ENCODE measurements around the gene HLA-F.

Gene HLA-F

DNA sequence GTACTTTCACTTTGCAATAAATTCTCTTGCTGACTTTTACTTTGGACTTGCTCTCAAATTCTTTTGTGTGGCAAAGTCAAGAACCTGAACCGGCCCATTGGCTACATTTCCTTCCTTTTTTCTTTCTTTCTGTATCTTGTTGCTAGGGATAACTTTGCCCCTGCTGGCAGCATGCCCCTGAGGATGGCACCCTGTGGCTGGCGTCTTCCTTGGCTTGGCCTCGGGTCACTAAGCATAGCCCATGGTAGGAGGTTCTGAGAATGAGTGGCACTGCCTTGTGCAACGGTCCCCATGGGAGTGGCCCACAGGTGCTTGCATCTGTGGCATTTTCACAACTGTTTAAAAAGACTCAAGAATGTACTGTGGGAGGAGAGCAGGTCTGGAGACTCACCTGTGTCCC is 14.0 kb upstream of the HLA-F start:
- TF ChIP-seq, protein P1, sequence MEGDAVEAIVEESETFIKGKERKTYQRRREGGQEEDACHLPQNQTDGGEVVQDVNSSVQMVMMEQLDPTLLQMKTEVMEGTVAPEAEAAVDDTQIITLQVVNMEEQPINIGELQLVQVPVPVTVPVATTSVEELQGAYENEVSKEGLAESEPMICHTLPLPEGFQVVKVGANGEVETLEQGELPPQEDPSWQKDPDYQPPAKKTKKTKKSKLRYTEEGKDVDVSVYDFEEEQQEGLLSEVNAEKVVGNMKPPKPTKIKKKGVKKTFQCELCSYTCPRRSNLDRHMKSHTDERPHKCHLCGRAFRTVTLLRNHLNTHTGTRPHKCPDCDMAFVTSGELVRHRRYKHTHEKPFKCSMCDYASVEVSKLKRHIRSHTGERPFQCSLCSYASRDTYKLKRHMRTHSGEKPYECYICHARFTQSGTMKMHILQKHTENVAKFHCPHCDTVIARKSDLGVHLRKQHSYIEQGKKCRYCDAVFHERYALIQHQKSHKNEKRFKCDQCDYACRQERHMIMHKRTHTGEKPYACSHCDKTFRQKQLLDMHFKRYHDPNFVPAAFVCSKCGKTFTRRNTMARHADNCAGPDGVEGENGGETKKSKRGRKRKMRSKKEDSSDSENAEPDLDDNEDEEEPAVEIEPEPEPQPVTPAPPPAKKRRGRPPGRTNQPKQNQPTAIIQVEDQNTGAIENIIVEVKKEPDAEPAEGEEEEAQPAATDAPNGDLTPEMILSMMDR (IDR thresholded peaks at IDR 0.05; ENCODE audit: borderline replicate concordance, extremely low read depth, low read length, poor library complexity, severe bottlenecking): no peak
- no peak for TF ChIP-seq EZH2 (IDR thresholded peaks at IDR 0.05; ENCODE audit: borderline replicate concordance, low read depth, low read length, severe bottlenecking)

GRCh38 chr6:29710281-29710941 is 12.8 kb upstream of the HLA-F start:
- Histone ChIP-seq H3K4me2 (ENCODE audit: insufficient read depth, low read length) (peak overlapping the region; percentile 61), H4K20me1 (ENCODE audit: insufficient read depth, low read length) (0 out of 2 replicates have a peak, but pooled peaks cover 4% of the 10 kb centered on the region), H3K79me2 (ENCODE audit: insufficient read depth, low read length) (no peaks in the 10 kb centered on the region), H3K4me1 (ENCODE audit: insufficient read depth, low read length) (peaks cover 31% of the 10 kb centered on the region), H3K36me3 (ENCODE audit: insufficient read depth, low read length) (no peaks in the 10 kb centered on the region), H3K9ac (ENCODE audit: low read depth, low read length) (no peak overlapping the region), H3K27me3 (ENCODE audit: insufficient read depth, low read length, poor library complexity) (peaks cover 21% of the 10 kb centered on the region), H2AFZ (ENCODE audit: low read depth, low read length) (no peak overlapping the region), H3K9me3 (ENCODE audit: insufficient read depth, low read length, severe bottlenecking) (no peaks in the 10 kb centered on the region), H3K4me3 (ENCODE audit: low read depth in 1 of 2, low read length in 2 of 2) (no peak overlapping the region), H3K27ac (ENCODE audit: low read length) (no peak overlapping the region)
- ATAC-seq (ENCODE audit: insufficient read depth, low read depth) (no peak), DNase-seq (no peak)
- TF ChIP-seq, protein P1 (IDR thresholded peaks at IDR 0.05; ENCODE audit: borderline replicate concordance, extremely low read depth, low read length, poor library complexity, severe bottlenecking): no peak

More for the DNA sequence above, 14.0 kb upstream of the HLA-F start:
- Histone ChIP-seq H3K36me3 (ENCODE audit: insufficient read depth, low read length) (no peaks in the 10 kb centered on the region), H4K20me1 (ENCODE audit: insufficient read depth, low read length) (0 out of 2 replicates have a peak, but pooled peaks cover 4% of the 10 kb centered on the region), H3K4me3 (ENCODE audit: low read depth in 1 of 2, low read length in 2 of 2) (peak overlapping the region in 1 of 2 experiments; percentile 43; a peak in 2 of 4 replicates), H3K27me3 (ENCODE audit: insufficient read depth, low read length, poor library complexity) (peaks cover 13% of the 10 kb centered on the region), H3K4me2 (ENCODE audit: insufficient read depth, low read length) (peak overlapping the region; percentile 61), H3K79me2 (ENCODE audit: insufficient read depth, low read length) (no peaks in the 10 kb centered on the region), H3K9me3 (ENCODE audit: insufficient read depth, low read length, severe bottlenecking) (no peaks in the 10 kb centered on the region), H2AFZ (ENCODE audit: low read depth, low read length) (no peak overlapping the region), H3K4me1 (ENCODE audit: insufficient read depth, low read length) (peaks cover 31% of the 10 kb centered on the region), H3K27ac (ENCODE audit: low read length) (no peak overlapping the region), H3K9ac (ENCODE audit: low read depth, low read length) (peak overlapping the region; percentile 1; the same call in 1 of the 2 replicates)
- DNase-seq: no peak
- peak; percentile 8; the same call in 1 of the 3 replicates for ATAC-seq (ENCODE audit: insufficient read depth, low read depth)

GRCh38 chr6:29720863-29721262 is 2.4 kb upstream of the HLA-F start:
- no peak for DNase-seq
- H3K4me2 ChIP-seq (ENCODE audit: insufficient read depth, low read length): no peak overlapping the region
- H3K4me3 ChIP-seq (ENCODE audit: low read depth in 1 of 2, low read length in 2 of 2): no peak overlapping the region
- TF ChIP-seq EZH2 (IDR thresholded peaks at IDR 0.05; ENCODE audit: borderline replicate concordance, low read depth, low read length, severe bottlenecking): no peak
- TF ChIP-seq, protein P1 (IDR thresholded peaks at IDR 0.05; ENCODE audit: borderline replicate concordance, extremely low read depth, low read length, poor library complexity, severe bottlenecking): no peak
- H3K27me3 ChIP-seq (ENCODE audit: insufficient read depth, low read length, poor library complexity): peaks cover 10% of the 10 kb centered on the region
- no peak overlapping the region for H3K27ac ChIP-seq (ENCODE audit: low read length)
- no peaks in the 10 kb centered on the region for H3K4me1 ChIP-seq (ENCODE audit: insufficient read depth, low read length)
- H3K9ac ChIP-seq (ENCODE audit: low read depth, low read length): no peak overlapping the region
- no peaks in the 10 kb centered on the region for H3K79me2 ChIP-seq (ENCODE audit: insufficient read depth, low read length)
- no peak for ATAC-seq (ENCODE audit: insufficient read depth, low read depth)
- no peaks in the 10 kb centered on the region for H3K36me3 ChIP-seq (ENCODE audit: insufficient read depth, low read length)
- H4K20me1 ChIP-seq (ENCODE audit: insufficient read depth, low read length): no peaks in the 10 kb centered on the region
- no peaks in the 10 kb centered on the region for H3K9me3 ChIP-seq (ENCODE audit: insufficient read depth, low read length, severe bottlenecking)
- no peak overlapping the region for H2AFZ ChIP-seq (ENCODE audit: low read depth, low read length)

Data from DND-41 (cell line).